IMR-90 (cell line): ENCODE measurements around the gene POLR2L. TPM values are rescaled to one million over a fixed set of nuclear protein-coding genes. Genes with fewer than 3 reads are reported as not detected.

Experiments used
- ATAC-seq: fragments of 200-7000 bp; cut with Tn5 transposase; 2 replicates; pipeline ENCODE4 v1.9.1; 2020; ENCODE audit warnings: low read depth, mild to moderate bottlenecking, moderate library complexity
- BruUV-seq: library from RNA; stranded (reverse); fragments of 400-500 nt; replicated peaks from 2 replicates; lab custom pipeline; 2021; lab: Mats Ljungman, UMichigan
- CTCF ChIA-PET: fragments of 300-600 bp; formaldehyde crosslinking; extraction: SDS; loops from one replicate; lab custom pipeline; 2021; ENCODE audit warnings: antibody characterized with exemption; lab: Yijun Ruan, JAX
- POLR2A ChIA-PET: fragments of 300-600 bp; sonication (Branson Sonifier 250); formaldehyde crosslinking; loops from one replicate; lab custom pipeline; 2022; ENCODE audit warnings: antibody characterized with exemption; ENCODE audit not compliant: unreplicated experiment; lab: Charles Lee
- DNase-seq: peaks from one replicate; pipeline ENCODE4 v3.0.0; 2013
- H2AFZ ChIP-seq: replicated peaks from 2 replicates; pipeline ENCODE3; 2013; ENCODE audit warnings: low read length, mild to moderate bottlenecking; ENCODE audit not compliant: poor library complexity
- H2AK5ac ChIP-seq: 2 replicates; pipeline ENCODE4 v1.6.1; 2013; ENCODE audit warnings: low read depth, low read length, inconsistent platforms
- H2AK9ac ChIP-seq: replicated peaks from 2 replicates; pipeline ENCODE3; 2013; ENCODE audit warnings: mild to moderate bottlenecking, low read depth, low read length, moderate library complexity; ENCODE audit not compliant: poor library complexity
- H2BK120ac ChIP-seq: 2 replicates; pipeline ENCODE4 v1.6.1; 2013; ENCODE audit warnings: low read depth, low read length, inconsistent platforms
- H2BK15ac ChIP-seq: 3 replicates; pipeline ENCODE4 v1.6.1; 2013; ENCODE audit warnings: low read depth, low read length, inconsistent platforms
- H2BK20ac ChIP-seq: 2 replicates; pipeline ENCODE4 v1.6.1; 2013; ENCODE audit warnings: low read depth, mild to moderate bottlenecking, inconsistent platforms, low read length, moderate library complexity
- H2BK5ac ChIP-seq: 2 replicates; pipeline ENCODE4 v1.6.1; 2013; ENCODE audit warnings: mild to moderate bottlenecking, low read depth, low read length, inconsistent platforms; ENCODE audit not compliant: poor library complexity, severe bottlenecking
- H3K14ac ChIP-seq: replicated peaks from 2 replicates; pipeline ENCODE4 v1.6.1; 2013; ENCODE audit warnings: low read depth, low read length, inconsistent platforms
- H3K18ac ChIP-seq: 2 replicates; pipeline ENCODE4 v1.6.1; 2013; ENCODE audit warnings: low read depth, low read length, control low read depth
- H3K23ac ChIP-seq: 2 replicates; pipeline ENCODE4 v1.6.1; 2013; ENCODE audit warnings: low read depth, low read length, inconsistent platforms
- H3K27ac ChIP-seq: 2 replicates; pipeline ENCODE4 v1.5.1; 2013; ENCODE audit warnings: mild to moderate bottlenecking, control low read depth, low read length; ENCODE audit not compliant: insufficient read depth
- H3K27me3 ChIP-seq: 2 replicates; pipeline ENCODE4 v1.6.1; 2013; ENCODE audit warnings: low read length; ENCODE audit not compliant: control insufficient read depth, insufficient read depth
- H3K36me3 ChIP-seq: 2 replicates; pipeline ENCODE4 v1.6.1; 2013; ENCODE audit warnings: low read length, mixed read lengths; ENCODE audit not compliant: control insufficient read depth, insufficient read depth
- H3K4ac ChIP-seq: 2 replicates; pipeline ENCODE4 v1.6.1; 2013; ENCODE audit warnings: low read depth, low read length, inconsistent platforms
- H3K4me1 ChIP-seq: 2 replicates; pipeline ENCODE4 v1.6.1; 2013; ENCODE audit warnings: low read length, mixed read lengths; ENCODE audit not compliant: control insufficient read depth, insufficient read depth
- H3K4me2 ChIP-seq: 2 replicates; pipeline ENCODE4 v1.6.1; 2013; ENCODE audit warnings: low read depth, mild to moderate bottlenecking, control low read depth, low read length, moderate library complexity
- H3K4me3 ChIP-seq: 2 replicates; pipeline ENCODE4 v1.5.1; 2013; ENCODE audit warnings: low read depth, mild to moderate bottlenecking, control low read depth, low read length, moderate library complexity; ENCODE audit not compliant: insufficient read depth
- H3K56ac ChIP-seq: 2 replicates; pipeline ENCODE4 v1.6.1; 2013; ENCODE audit warnings: low read length, inconsistent platforms; ENCODE audit not compliant: insufficient read depth; ENCODE audit errors: extremely low read depth
- H3K79me1 ChIP-seq, 2 experiments: 2 replicates each; pipeline ENCODE4 v1.6.1; 2013; ENCODE audit warnings: low read length in 2 of 2, inconsistent platforms in 1 of 2, low read depth in 1 of 2
- H3K9ac ChIP-seq: 2 replicates; pipeline ENCODE4 v1.6.1; 2013; ENCODE audit warnings: low read depth, low read length, control low read depth
- H3K9me1 ChIP-seq: 2 replicates; pipeline ENCODE4 v1.6.1; 2013; ENCODE audit warnings: low read length, inconsistent platforms; ENCODE audit not compliant: insufficient read depth
- H3K9me3 ChIP-seq: 2 replicates; pipeline ENCODE4 v1.6.1; 2013; ENCODE audit warnings: low read length; ENCODE audit not compliant: control insufficient read depth, insufficient read depth
- H4K20me1 ChIP-seq: 2 replicates; pipeline ENCODE4 v1.6.1; 2013; ENCODE audit warnings: low read length, inconsistent platforms; ENCODE audit not compliant: insufficient read depth
- H4K5ac ChIP-seq: 2 replicates; pipeline ENCODE4 v1.6.1; 2013; ENCODE audit warnings: mild to moderate bottlenecking, low read depth, low read length, control low read depth
- H4K8ac ChIP-seq, 2 experiments: 2 replicates each; pipeline ENCODE4 v1.6.1; 2013; ENCODE audit warnings: low read depth in 2 of 2, low read length in 2 of 2, control low read depth in 1 of 2, inconsistent platforms in 1 of 2
- H4K91ac ChIP-seq: 2 replicates; pipeline ENCODE4 v1.6.1; 2013; ENCODE audit warnings: low read depth, low read length, inconsistent platforms; ENCODE audit not compliant: insufficient read depth
- BHLHE40 ChIP-seq: fragments of 150-350 bp; IDR thresholded peaks from 2 replicates; pipeline ENCODE4 v1.6.1; 2016; ENCODE audit warnings: mild to moderate bottlenecking, low read depth, low read length
- CEBPB ChIP-seq: IDR thresholded peaks from 2 replicates; pipeline ENCODE4 v1.6.1; 2012; ENCODE audit warnings: low read depth, low read length, improper control_type of control experiment
- CTCF ChIP-seq: conservative IDR thresholded peaks from 2 replicates; pipeline ENCODE4 v1.5.1; 2012; ENCODE audit warnings: mild to moderate bottlenecking, low read depth, low read length, improper control_type of control experiment
- MAFK ChIP-seq: IDR thresholded peaks from 2 replicates; pipeline ENCODE4 v1.6.1; 2012; ENCODE audit warnings: low read depth, low read length, improper control_type of control experiment
- MAZ ChIP-seq: IDR thresholded peaks from 2 replicates; pipeline ENCODE4 v1.6.1; 2012; ENCODE audit warnings: low read depth, mild to moderate bottlenecking, low read length, improper control_type of control experiment, moderate library complexity, borderline replicate concordance
- MXI1 ChIP-seq: IDR thresholded peaks from 2 replicates; pipeline ENCODE4 v1.6.1; 2012; ENCODE audit warnings: low read depth, mild to moderate bottlenecking, low read length, moderate library complexity, borderline replicate concordance
- NFE2L2 ChIP-seq: fragments of 150-350 bp; IDR thresholded peaks from 2 replicates; pipeline ENCODE4 v1.6.1; 2016; ENCODE audit warnings: low read depth, mild to moderate bottlenecking, low read length
- RAD21 ChIP-seq: IDR thresholded peaks from 2 replicates; pipeline ENCODE4 v1.6.1; 2012; ENCODE audit warnings: low read length, improper control_type of control experiment
- USF2 ChIP-seq: fragments of 150-350 bp; IDR thresholded peaks from 2 replicates; pipeline ENCODE4 v1.6.1; 2017; ENCODE audit warnings: mild to moderate bottlenecking, antibody characterized with exemption, low read length, low read depth
- WGBS, 2 experiments: methylation state at CpG; one replicate each; pipeline versions ENCODE4 v1.1.5 to v1.1.7; 2013; ENCODE audit warnings: missing lambda C conversion rate in 2 of 2; ENCODE audit not compliant: insufficient read length in 1 of 2; ENCODE audit errors: extremely low coverage in 2 of 2; 5-methylcytosine and 5-hydroxymethylcytosine counted together
- dilution Hi-C: fragments of 300-500 bp; cut with HindIII; formaldehyde crosslinking; loops from one replicate; pipeline ENCODE4 v1.14.3; 2018; ENCODE audit warnings: low sequenced_read_pairs; ENCODE audit not compliant: unreplicated experiment
- in situ Hi-C: fragments of 300-500 bp; cut with MboI; formaldehyde crosslinking; loops from 3 replicates; pipeline ENCODE4 v1.14.3; 2019; ENCODE audit warnings: low sequenced_read_pairs, inconsistent platforms, mixed read lengths
- intact Hi-C: fragments of 100-400 bp; cut with micrococcal nuclease; formaldehyde crosslinking; loops from 2 replicates; pipeline ENCODE4 v1.10.0; 2022
- polyA plus RNA-seq, 3 experiments: library from polyadenylated mRNA; depleted of rRNA; stranded (reverse); fragments of >200 nt; gene quantifications; 2 replicates each; pipeline ENCODE4 v1.2.3, GENCODE V29; 2012; ENCODE audit warnings: low replicate concordance in 1 of 3
- total RNA-seq: library from RNA; depleted of rRNA; stranded (reverse); fragments of >200 nt; gene quantifications from 2 replicates; pipeline ENCODE4 v1.2.3, GENCODE V29; 2012

POLR2L gene
- total and polyA plus RNA-seq, 2 of the 4 experiments (the other 2 are of a cell fraction), result 44.4 to 416 TPM

GRCh38 chr11:875769-876301 lies 33.5 kb upstream of the POLR2L start:
- ChIA-PET CTCF (no interaction called here), POLR2A (no interaction called here)
- H3K4me2 ChIP-seq, result no peak overlapping the region
- no peak overlapping the region for H2AK5ac ChIP-seq
- no peak overlapping the region for H2BK15ac ChIP-seq
- H3K9ac ChIP-seq, result no peak overlapping the region
- H3K4me3 ChIP-seq, result no peak overlapping the region
- H2BK20ac ChIP-seq, result no peak overlapping the region
- no peak overlapping the region for H2BK120ac ChIP-seq
- H4K8ac ChIP-seq, result no peak overlapping the region
- no peak overlapping the region for H2AFZ ChIP-seq
- DNase-seq (no peak), ATAC-seq (no peak)
- H3K4me1 ChIP-seq, result no peaks in the 10 kb centered on the region; the same call in 1 of the 2 replicates
- H3K56ac ChIP-seq, result no peak overlapping the region
- no peak overlapping the region for H3K18ac ChIP-seq
- no peak overlapping the region for H4K5ac ChIP-seq
- no peaks in the 10 kb centered on the region for H3K9me3 ChIP-seq
- in situ Hi-C loops, result no loop called here
- H3K27me3 ChIP-seq, result no peaks in the 10 kb centered on the region
- no peaks in the 10 kb centered on the region for H3K79me1 ChIP-seq
- dilution Hi-C loops, result no loop called here
- TF ChIP-seq NFE2L2, result no peak
- no peak for TF ChIP-seq USF2
- no peak for TF ChIP-seq MAFK
- TF ChIP-seq CTCF, result no peak
- no peak for TF ChIP-seq RAD21
- no peak for TF ChIP-seq CEBPB
- TF ChIP-seq BHLHE40, result no peak
- no peak for TF ChIP-seq MAZ
- TF ChIP-seq MXI1, result no peak
- H3K9me1 ChIP-seq, result no peaks in the 10 kb centered on the region; the same call in 1 of the 2 replicates
- H3K27ac ChIP-seq, result no peak overlapping the region
- H3K14ac ChIP-seq, result no peak overlapping the region
- BruUV-seq, result no TSS peak
- H2AK9ac ChIP-seq, result no peak overlapping the region
- peaks cover 9% of the 10 kb centered on the region for H3K36me3 ChIP-seq
- H3K4ac ChIP-seq, result no peak overlapping the region
- H3K23ac ChIP-seq, result no peak overlapping the region
- 84% methylated on average over 8 of the region's 21 CpGs; no CpG with 5 or more reads in 1 of the 2 experiments for WGBS, 2 experiments
- no peak overlapping the region for H2BK5ac ChIP-seq
- intact Hi-C loops, result no loop called here
- no peaks in the 10 kb centered on the region; the same call in 1 of the 2 replicates for H4K20me1 ChIP-seq
- H4K91ac ChIP-seq, result no peak overlapping the region
